ENCODE results near the gene GALNT9.

GRCh38 chr12:132211326-132211725, 118.1 kb downstream of the GALNT9 start:
- TF ChIP-seq CTCF (IDR thresholded peaks at IDR 0.05) (no peak), POLR2A (IDR thresholded peaks at IDR 0.05) (no peak)

Measured in lower leg skin (tissue), 3 donors.